Liver (tissue), 9 donors: ENCODE data around the gene IGF1. TPM values are rescaled to one million over a fixed set of nuclear protein-coding genes. Genes with fewer than 3 reads are reported as not detected.
A peak's percentile ranks its signal among the peaks of the same experiment; 100 is the strongest.

Source experiments
- DNase-seq: peaks from one replicate; pipeline ENCODE4 v3.0.0-alpha.2; 2017; ENCODE audit warnings: low spot score
- H3K27ac ChIP-seq, 2 donors: one replicate each; pipeline ENCODE4 v1.7.0; 2013; ENCODE audit warnings: inconsistent platforms in 2 of 2, low read length in 2 of 2, control low read depth in 1 of 2, low read depth in 1 of 2, mild to moderate bottlenecking in 1 of 2
- H3K27me3 ChIP-seq, 4 donors: one replicate each; pipeline versions ENCODE4 v1.6.1 to v1.7.0; 2013; ENCODE audit warnings: low read length in 3 of 4, inconsistent platforms in 1 of 4, mild to moderate bottlenecking in 1 of 4, moderate library complexity in 1 of 4; ENCODE audit not compliant: control insufficient read depth in 4 of 4, insufficient read depth in 4 of 4
- H3K36me3 ChIP-seq, 4 donors: one replicate each; pipeline versions ENCODE4 v1.6.1 to v1.7.0; 2013; ENCODE audit warnings: low read length in 3 of 4, mild to moderate bottlenecking in 3 of 4, low read depth in 1 of 4, moderate library complexity in 1 of 4; ENCODE audit not compliant: control insufficient read depth in 4 of 4, insufficient read depth in 3 of 4
- H3K4me1 ChIP-seq, 4 donors: one replicate each; pipeline versions ENCODE4 v1.6.1 to v1.7.0; 2013; ENCODE audit warnings: low read length in 3 of 4, mild to moderate bottlenecking in 3 of 4, moderate library complexity in 1 of 4; ENCODE audit not compliant: control insufficient read depth in 4 of 4, insufficient read depth in 4 of 4
- H3K4me3 ChIP-seq, 3 donors: one replicate each; pipeline versions ENCODE4 v1.6.1 to v1.7.0; 2013; ENCODE audit warnings: low read length in 3 of 3, control low read depth in 1 of 3, low read depth in 1 of 3, mild to moderate bottlenecking in 1 of 3
- H3K9ac ChIP-seq, 2 donors: one replicate each; pipeline ENCODE4 v1.7.0; 2013; ENCODE audit warnings: low read length in 2 of 2, mild to moderate bottlenecking in 2 of 2, moderate library complexity in 2 of 2, control low read depth in 1 of 2, low read depth in 1 of 2
- H3K9me3 ChIP-seq, 4 donors: one replicate each; pipeline versions ENCODE4 v1.6.1 to v1.7.0; 2013; ENCODE audit warnings: low read length in 3 of 4; ENCODE audit not compliant: control insufficient read depth in 4 of 4
- CTCF ChIP-seq: fragments of 150-350 bp; IDR thresholded peaks from 2 replicates; pipeline ENCODE4 v1.5.1; 2017; ENCODE audit warnings: improper control_type of control experiment, low read depth, low read length; ENCODE audit not compliant: missing input control
- FOXA1 ChIP-seq: IDR thresholded peaks from 2 replicates; pipeline ENCODE4 v1.6.1; 2016; ENCODE audit warnings: antibody characterized with exemption
- FOXA2 ChIP-seq: IDR thresholded peaks from 2 replicates; pipeline ENCODE4 v1.6.1; 2016; ENCODE audit warnings: antibody characterized with exemption
- GABPA ChIP-seq, 2 donors: IDR thresholded peaks in 1 of 2; conservative IDR thresholded peaks in 1 of 2; 2 replicates each; pipeline ENCODE4 v1.6.1; 2016; ENCODE audit warnings: antibody characterized with exemption in 2 of 2, mild to moderate bottlenecking in 1 of 2, moderate library complexity in 1 of 2
- HNF4A ChIP-seq, 2 donors: conservative IDR thresholded peaks; 2 replicates each; pipeline ENCODE4 v1.6.1; 2016; ENCODE audit warnings: antibody characterized with exemption in 2 of 2, mild to moderate bottlenecking in 2 of 2
- HNF4G ChIP-seq: IDR thresholded peaks from 2 replicates; pipeline ENCODE4 v1.6.1; 2016; ENCODE audit warnings: antibody characterized with exemption
- JUND ChIP-seq, 2 donors: IDR thresholded peaks; 2 replicates each; pipeline ENCODE4 v1.6.1; 2016; ENCODE audit warnings: antibody characterized with exemption in 2 of 2
- RAD21 ChIP-seq, 2 donors: IDR thresholded peaks; 2 replicates each; pipeline ENCODE4 v1.6.1; 2016; ENCODE audit warnings: antibody characterized with exemption in 2 of 2, mild to moderate bottlenecking in 2 of 2
- REST ChIP-seq: IDR thresholded peaks from 2 replicates; pipeline ENCODE4 v1.6.1; 2016; ENCODE audit warnings: antibody characterized with exemption, mild to moderate bottlenecking
- RXRA ChIP-seq, 2 donors: IDR thresholded peaks; 2 replicates each; pipeline ENCODE4 v1.6.1; 2017 to 2018; ENCODE audit warnings: antibody characterized with exemption in 2 of 2, mild to moderate bottlenecking in 1 of 2
- SP1 ChIP-seq: IDR thresholded peaks from 2 replicates; pipeline ENCODE4 v1.6.1; 2018; ENCODE audit warnings: antibody characterized with exemption, mild to moderate bottlenecking
- TAF1 ChIP-seq: conservative IDR thresholded peaks from 2 replicates; pipeline ENCODE4 v1.6.1; 2016; ENCODE audit warnings: antibody characterized with exemption, mild to moderate bottlenecking
- YY1 ChIP-seq: IDR thresholded peaks from 2 replicates; pipeline ENCODE4 v1.6.1; 2016; ENCODE audit warnings: antibody characterized with exemption, mild to moderate bottlenecking
- WGBS: extraction: QIAGEN DNeasy Blood & Tissue Kit; methylation state at CpG from one replicate; pipeline ENCODE4 v1.1.7; 2013; 5-methylcytosine and 5-hydroxymethylcytosine counted together
- polyA plus RNA-seq, 2 donors: library from polyadenylated mRNA; stranded (reverse) in 1 of 2; unstranded in 1 of 2; fragments of 200-250 nt in 1 of 2; fragments of >200 nt in 1 of 2; fragmentation: Nextera tagmentation in 1 of 2; extraction: Ambion mirVana in 1 of 2; gene quantifications; one replicate each; pipeline versions ENCODE4 v1.2.1 to v1.2.3, GENCODE V29; 2013 to 2015
- total RNA-seq, 2 donors: library from RNA; depleted of rRNA; stranded (reverse); fragments of >200 nt; gene quantifications; one replicate each; pipeline ENCODE4 v1.2.3, GENCODE V29; 2014
- TF ChIP-seq, protein P1 (sequence below): IDR thresholded peaks from 2 replicates; pipeline ENCODE4 v1.6.1; 2016; ENCODE audit warnings: antibody characterized with exemption
- donor health status: healthy.
- donor health status: healthy.
- donor health status: healthy.
- donor health status: healthy.
- donor health status: healthy.

The IGF1 gene
- total and polyA plus RNA-seq, 4 donors: 0.61 to 118 (median 33.3) TPM

DNA sequence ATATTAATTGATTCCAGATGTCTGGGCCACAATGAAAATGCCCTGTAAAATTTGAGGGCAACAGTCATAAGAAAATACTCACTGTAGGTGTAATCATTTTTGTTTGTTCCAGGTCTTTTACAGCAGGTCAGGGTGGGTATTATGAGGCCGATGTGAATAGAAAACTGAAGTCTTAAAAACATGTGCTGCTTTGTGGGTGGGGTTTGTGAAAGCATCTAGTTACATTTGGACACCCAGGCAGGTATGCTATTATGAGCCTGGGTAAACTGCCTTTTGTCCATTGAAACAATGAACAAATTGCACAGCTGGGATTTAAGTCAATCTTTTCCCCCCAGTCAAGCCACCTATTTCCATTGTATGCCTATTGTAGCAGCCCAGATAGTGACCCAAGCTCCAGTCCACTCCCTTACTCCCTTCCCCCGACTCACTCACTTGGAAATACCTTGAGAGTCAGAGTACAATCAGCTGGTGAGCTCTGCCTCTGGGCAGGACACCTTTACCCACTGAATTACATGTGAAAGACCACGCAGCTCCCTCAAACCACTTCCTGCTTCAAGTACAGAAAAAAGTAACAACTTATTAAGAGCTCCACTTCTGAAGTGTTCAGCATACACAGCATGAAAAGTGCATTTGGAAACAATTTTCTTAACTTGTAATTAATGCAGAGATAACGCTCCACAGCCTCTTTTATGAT, 1.8 kb downstream of the IGF1 start:
- peaks cover 0 to 6% (median 0%) of the 10 kb centered on the region in 4 donors for H3K9me3 ChIP-seq
- peaks cover 0 to 10% (median 3%) of the 10 kb centered on the region in 4 donors for H3K36me3 ChIP-seq
- H3K27ac ChIP-seq: peak overlapping the region in 1 of 2 donors; percentile 76
- peaks cover 3 to 33% (median 18%) of the 10 kb centered on the region in 4 donors for H3K4me1 ChIP-seq
- H3K27me3 ChIP-seq: no peaks in the 10 kb centered on the region
- TF ChIP-seq REST: peak; percentile 34
- peak; percentile 66 for TF ChIP-seq TAF1
- TF ChIP-seq FOXA2: no peak
- TF ChIP-seq RAD21 (IDR thresholded peaks at IDR 0.05): peak in 1 of 2 donors; percentile 4
- peak in 1 of 2 donors; percentile 7 for TF ChIP-seq HNF4A (conservative IDR thresholded peaks at IDR 0.05)
- peak in 1 of 2 donors; percentile 14 for TF ChIP-seq RXRA (IDR thresholded peaks at IDR 0.05)
- peak overlapping the region; percentile 51 to 88 for H3K9ac ChIP-seq
- 13% methylated on average over 4 of the region's 4 CpGs for WGBS
- H3K4me3 ChIP-seq: peak overlapping the region; percentile 47 to 93 (median 90)
- DNase-seq: no peak

DNA sequence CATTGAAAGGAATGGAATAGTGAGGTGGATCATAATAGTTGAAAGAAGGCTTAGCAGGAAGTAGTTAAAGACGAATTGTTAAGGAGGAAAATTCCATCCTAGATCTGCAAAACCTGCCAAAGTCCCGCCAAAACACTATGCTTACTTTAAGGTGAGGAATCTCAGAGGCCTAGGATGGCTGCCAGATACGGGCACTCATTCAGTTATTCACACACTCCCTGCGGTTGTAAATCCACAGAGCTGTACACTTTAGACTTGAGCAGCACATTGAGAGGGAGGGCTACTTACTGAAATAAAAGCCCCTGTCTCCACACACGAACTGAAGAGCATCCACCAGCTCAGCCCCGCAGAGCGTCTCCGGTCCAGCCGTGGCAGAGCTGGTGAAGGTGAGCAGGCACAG, 5.0 kb downstream of the IGF1 start:
- TF ChIP-seq, protein P1, sequence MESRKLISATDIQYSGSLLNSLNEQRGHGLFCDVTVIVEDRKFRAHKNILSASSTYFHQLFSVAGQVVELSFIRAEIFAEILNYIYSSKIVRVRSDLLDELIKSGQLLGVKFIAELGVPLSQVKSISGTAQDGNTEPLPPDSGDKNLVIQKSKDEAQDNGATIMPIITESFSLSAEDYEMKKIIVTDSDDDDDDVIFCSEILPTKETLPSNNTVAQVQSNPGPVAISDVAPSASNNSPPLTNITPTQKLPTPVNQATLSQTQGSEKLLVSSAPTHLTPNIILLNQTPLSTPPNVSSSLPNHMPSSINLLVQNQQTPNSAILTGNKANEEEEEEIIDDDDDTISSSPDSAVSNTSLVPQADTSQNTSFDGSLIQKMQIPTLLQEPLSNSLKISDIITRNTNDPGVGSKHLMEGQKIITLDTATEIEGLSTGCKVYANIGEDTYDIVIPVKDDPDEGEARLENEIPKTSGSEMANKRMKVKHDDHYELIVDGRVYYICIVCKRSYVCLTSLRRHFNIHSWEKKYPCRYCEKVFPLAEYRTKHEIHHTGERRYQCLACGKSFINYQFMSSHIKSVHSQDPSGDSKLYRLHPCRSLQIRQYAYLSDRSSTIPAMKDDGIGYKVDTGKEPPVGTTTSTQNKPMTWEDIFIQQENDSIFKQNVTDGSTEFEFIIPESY: no peak
- no peak for TF ChIP-seq RAD21 (IDR thresholded peaks at IDR 0.05)
- TF ChIP-seq CTCF: no peak
- no peak for TF ChIP-seq REST
- TF ChIP-seq GABPA (IDR thresholded peaks at IDR 0.05 in 1 of 2, conservative IDR thresholded peaks at IDR 0.05 in 1 of 2): no peak
- no peak for TF ChIP-seq FOXA1
- no peak for TF ChIP-seq HNF4A (conservative IDR thresholded peaks at IDR 0.05)
- TF ChIP-seq JUND (IDR thresholded peaks at IDR 0.05): no peak
- TF ChIP-seq YY1: no peak
- TF ChIP-seq RXRA (IDR thresholded peaks at IDR 0.05): no peak
- TF ChIP-seq HNF4G: no peak
- TF ChIP-seq TAF1: no peak
- no peak for TF ChIP-seq SP1
- H3K36me3 ChIP-seq: peaks cover 0 to 12% (median 3%) of the 10 kb centered on the region in 4 donors
- H3K27ac ChIP-seq: no peak overlapping the region
- DNase-seq: no peak
- H3K27me3 ChIP-seq: no peaks in the 10 kb centered on the region
- H3K4me1 ChIP-seq: peaks cover 3 to 19% (median 9%) of the 10 kb centered on the region in 4 donors
- H3K4me3 ChIP-seq: no peak overlapping the region
- H3K9me3 ChIP-seq: no peaks in the 10 kb centered on the region
- WGBS: 89% methylated on average over 9 of the region's 9 CpGs
- H3K9ac ChIP-seq: no peak overlapping the region
